Body of pancreas (tissue), 4 donors: ENCODE measurements around the gene CAPN5.

Experiments
- POLR2A ChIP-seq, 3 donors: fragments of 450-650 bp; IDR thresholded peaks; one replicate each; pipeline ENCODE4 v1.6.1; 2016; ENCODE audit warnings: antibody characterized with exemption in 3 of 3, mild to moderate bottlenecking in 2 of 3
- TF ChIP-seq, protein P1 (sequence below), 7 experiments: fragments of 450-650 bp in 4 of 7; fragments of 200-600 bp in 3 of 7; sonication (generic) in 3 of 7; IDR thresholded peaks; one replicate each; pipeline ENCODE4 v1.5.1; 2016 to 2019; ENCODE audit warnings: antibody characterized with exemption in 7 of 7

- TF ChIP-seq, protein P1, sequence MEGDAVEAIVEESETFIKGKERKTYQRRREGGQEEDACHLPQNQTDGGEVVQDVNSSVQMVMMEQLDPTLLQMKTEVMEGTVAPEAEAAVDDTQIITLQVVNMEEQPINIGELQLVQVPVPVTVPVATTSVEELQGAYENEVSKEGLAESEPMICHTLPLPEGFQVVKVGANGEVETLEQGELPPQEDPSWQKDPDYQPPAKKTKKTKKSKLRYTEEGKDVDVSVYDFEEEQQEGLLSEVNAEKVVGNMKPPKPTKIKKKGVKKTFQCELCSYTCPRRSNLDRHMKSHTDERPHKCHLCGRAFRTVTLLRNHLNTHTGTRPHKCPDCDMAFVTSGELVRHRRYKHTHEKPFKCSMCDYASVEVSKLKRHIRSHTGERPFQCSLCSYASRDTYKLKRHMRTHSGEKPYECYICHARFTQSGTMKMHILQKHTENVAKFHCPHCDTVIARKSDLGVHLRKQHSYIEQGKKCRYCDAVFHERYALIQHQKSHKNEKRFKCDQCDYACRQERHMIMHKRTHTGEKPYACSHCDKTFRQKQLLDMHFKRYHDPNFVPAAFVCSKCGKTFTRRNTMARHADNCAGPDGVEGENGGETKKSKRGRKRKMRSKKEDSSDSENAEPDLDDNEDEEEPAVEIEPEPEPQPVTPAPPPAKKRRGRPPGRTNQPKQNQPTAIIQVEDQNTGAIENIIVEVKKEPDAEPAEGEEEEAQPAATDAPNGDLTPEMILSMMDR (IDR thresholded peaks at IDR 0.05): no peak
- no peak for TF ChIP-seq POLR2A (IDR thresholded peaks at IDR 0.05)
These were observed 84.1 kb downstream of the CAPN5 start for GRCh38 chr11:77150836-77151235.
